Vagina (tissue), 2 donors: ENCODE measurements around the gene STAT6.

Experiments used
- POLR2A ChIP-seq, 2 donors: fragments of 450-650 bp; IDR thresholded peaks; one replicate each; pipeline ENCODE4 v1.6.1; 2017; ENCODE audit warnings: antibody characterized with exemption in 2 of 2, mild to moderate bottlenecking in 2 of 2, moderate library complexity in 2 of 2
- POLR2AphosphoS5 ChIP-seq, 2 donors: sonication (generic); formaldehyde crosslinking; IDR thresholded peaks; one replicate each; pipeline ENCODE4 v1.9.0; 2017; ENCODE audit warnings: antibody characterized with exemption in 2 of 2, mild to moderate bottlenecking in 2 of 2, low read depth in 1 of 2; ENCODE audit not compliant: insufficient read depth in 1 of 2
- TF ChIP-seq, protein P1 (sequence below), 3 experiments: fragments of 450-650 bp in 2 of 3; fragments of 200-600 bp in 1 of 3; sonication (generic) in 1 of 3; IDR thresholded peaks; one replicate each; pipeline ENCODE4 v1.5.1; 2017 to 2019; ENCODE audit warnings: antibody characterized with exemption in 3 of 3, mild to moderate bottlenecking in 2 of 3, moderate library complexity in 2 of 3

DNA sequence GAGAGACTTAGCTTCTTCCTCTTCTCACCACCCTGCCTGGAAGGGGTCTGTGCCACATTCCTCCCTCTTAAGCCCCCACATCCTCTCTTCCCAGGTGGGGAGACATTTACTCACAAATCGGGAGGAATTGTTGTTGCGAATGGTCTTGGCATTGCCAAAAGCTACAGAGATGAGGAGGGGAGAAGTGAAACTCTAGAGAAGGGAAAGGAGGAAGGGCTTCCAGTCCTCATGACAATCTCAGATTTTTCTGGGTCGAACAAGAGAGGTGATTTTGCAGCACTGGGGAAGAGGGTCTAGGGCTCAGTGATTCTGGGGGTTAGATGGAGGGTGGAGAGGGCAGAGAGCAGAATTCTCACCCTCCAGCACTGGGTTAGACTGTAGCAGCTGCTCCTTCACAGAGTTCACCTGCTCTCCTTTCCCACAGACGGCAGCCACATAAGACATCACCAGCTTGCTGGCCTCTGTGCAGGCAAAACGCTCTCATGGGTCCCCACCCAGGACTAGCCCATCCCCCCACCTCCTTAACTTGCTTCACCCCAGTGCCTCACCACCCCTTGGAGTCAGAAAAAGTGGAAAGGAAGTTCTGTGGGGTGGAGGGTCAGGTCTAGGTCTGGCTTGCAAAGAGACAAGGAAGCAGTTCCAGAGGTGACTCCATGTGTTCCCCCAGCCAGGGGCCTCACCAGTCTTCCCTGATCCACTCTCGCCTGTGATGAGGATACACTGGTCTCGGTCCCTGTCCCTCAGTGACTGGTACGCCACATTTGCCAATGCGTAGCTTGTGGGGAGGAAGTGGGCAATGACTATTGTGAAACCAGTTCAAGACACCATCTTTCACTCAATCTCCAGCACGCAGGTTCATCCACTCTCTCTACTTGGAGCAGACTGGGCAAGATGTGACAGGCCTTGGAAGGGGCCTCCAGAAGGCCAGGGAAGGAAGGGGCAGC, 63.9 kb downstream of the STAT6 start:
- TF ChIP-seq, protein P1, sequence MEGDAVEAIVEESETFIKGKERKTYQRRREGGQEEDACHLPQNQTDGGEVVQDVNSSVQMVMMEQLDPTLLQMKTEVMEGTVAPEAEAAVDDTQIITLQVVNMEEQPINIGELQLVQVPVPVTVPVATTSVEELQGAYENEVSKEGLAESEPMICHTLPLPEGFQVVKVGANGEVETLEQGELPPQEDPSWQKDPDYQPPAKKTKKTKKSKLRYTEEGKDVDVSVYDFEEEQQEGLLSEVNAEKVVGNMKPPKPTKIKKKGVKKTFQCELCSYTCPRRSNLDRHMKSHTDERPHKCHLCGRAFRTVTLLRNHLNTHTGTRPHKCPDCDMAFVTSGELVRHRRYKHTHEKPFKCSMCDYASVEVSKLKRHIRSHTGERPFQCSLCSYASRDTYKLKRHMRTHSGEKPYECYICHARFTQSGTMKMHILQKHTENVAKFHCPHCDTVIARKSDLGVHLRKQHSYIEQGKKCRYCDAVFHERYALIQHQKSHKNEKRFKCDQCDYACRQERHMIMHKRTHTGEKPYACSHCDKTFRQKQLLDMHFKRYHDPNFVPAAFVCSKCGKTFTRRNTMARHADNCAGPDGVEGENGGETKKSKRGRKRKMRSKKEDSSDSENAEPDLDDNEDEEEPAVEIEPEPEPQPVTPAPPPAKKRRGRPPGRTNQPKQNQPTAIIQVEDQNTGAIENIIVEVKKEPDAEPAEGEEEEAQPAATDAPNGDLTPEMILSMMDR (IDR thresholded peaks at IDR 0.05), result no peak
- no peak for TF ChIP-seq POLR2AphosphoS5 (IDR thresholded peaks at IDR 0.05; ENCODE audit: insufficient read depth in 1 of 2, low read depth in 1 of 2)
- TF ChIP-seq POLR2A (IDR thresholded peaks at IDR 0.05), result no peak
